DOHH2 (cell line): Measurements from ENCODE around the gene ACMSD.
A peak's percentile ranks its signal among the peaks of the same experiment; 100 is the strongest.

Experiments
- H3F3A ChIP-seq: fragments of 200-600 bp; sonication (generic), shearing (Covaris generic); 2 replicates; pipeline ENCODE4 v1.6.0; 2016; ENCODE audit warnings: antibody characterized with exemption, mild to moderate bottlenecking; ENCODE audit not compliant: control insufficient read depth, insufficient read depth
- H3K27ac ChIP-seq: fragments of 200-600 bp; sonication (generic); 2 replicates; pipeline ENCODE4 v1.5.1; 2014; ENCODE audit warnings: low read depth, mild to moderate bottlenecking, low read length, moderate library complexity
- H3K27me3 ChIP-seq: fragments of 200-600 bp; sonication (generic); 2 replicates; pipeline ENCODE4 v1.6.1; 2014; ENCODE audit warnings: mild to moderate bottlenecking, low read length, mixed read lengths; ENCODE audit not compliant: control insufficient read depth
- H3K36me3 ChIP-seq: fragments of 200-600 bp; sonication (generic); 2 replicates; pipeline ENCODE4 v1.6.1; 2014; ENCODE audit warnings: mild to moderate bottlenecking, low read length, moderate library complexity, mixed read lengths; ENCODE audit not compliant: control insufficient read depth
- H3K4me1 ChIP-seq: fragments of 200-600 bp; sonication (generic); 2 replicates; pipeline ENCODE4 v1.6.1; 2014; ENCODE audit warnings: mild to moderate bottlenecking, low read length, mixed read lengths; ENCODE audit not compliant: control insufficient read depth
- H3K4me2 ChIP-seq: fragments of 200-600 bp; sonication (generic); 2 replicates; pipeline ENCODE4 v1.6.0; 2014; ENCODE audit warnings: mild to moderate bottlenecking, low read length, moderate library complexity
- H3K4me3 ChIP-seq: fragments of 200-600 bp; sonication (generic); 2 replicates; pipeline ENCODE4 v1.5.1; 2014; ENCODE audit warnings: mild to moderate bottlenecking, low read length, mixed read lengths
- H3K79me2 ChIP-seq: fragments of 200-600 bp; sonication (generic); 2 replicates; pipeline ENCODE4 v1.6.1; 2014; ENCODE audit warnings: mild to moderate bottlenecking, low read length, mixed read lengths; ENCODE audit not compliant: control insufficient read depth
- H3K9me2 ChIP-seq: fragments of 200-600 bp; sonication (generic); replicated peaks from 2 replicates; pipeline ENCODE4 v1.6.1; 2014; ENCODE audit warnings: mild to moderate bottlenecking, low read length, mixed read lengths; ENCODE audit not compliant: control insufficient read depth
- H3K9me3 ChIP-seq: fragments of 200-600 bp; sonication (generic); 2 replicates; pipeline ENCODE4 v1.6.1; 2014; ENCODE audit warnings: antibody characterized with exemption, low read length, mixed read lengths; ENCODE audit not compliant: control insufficient read depth, insufficient read depth
- H4K20me1 ChIP-seq: fragments of 200-600 bp; sonication (generic); 2 replicates; pipeline ENCODE4 v1.6.0; 2014; ENCODE audit warnings: low read depth, mild to moderate bottlenecking, antibody characterized with exemption, low read length, moderate library complexity; ENCODE audit not compliant: control insufficient read depth, insufficient read depth
- EZH2phosphoT487 ChIP-seq: fragments of 200-600 bp; sonication (generic); IDR thresholded peaks from 2 replicates; pipeline ENCODE4 v1.6.1; 2017; ENCODE audit warnings: borderline replicate concordance, mild to moderate bottlenecking, antibody characterized with exemption, low read length, moderate library complexity, mixed read lengths
- TF ChIP-seq, protein P1 (sequence below): fragments of 200-600 bp; sonication (generic); IDR thresholded peaks from one replicate; pipeline ENCODE4 v1.5.1; 2014; ENCODE audit warnings: antibody characterized with exemption, mild to moderate bottlenecking, low read depth, low read length; ENCODE audit not compliant: poor library complexity, severe bottlenecking

ACMSD gene

DNA sequence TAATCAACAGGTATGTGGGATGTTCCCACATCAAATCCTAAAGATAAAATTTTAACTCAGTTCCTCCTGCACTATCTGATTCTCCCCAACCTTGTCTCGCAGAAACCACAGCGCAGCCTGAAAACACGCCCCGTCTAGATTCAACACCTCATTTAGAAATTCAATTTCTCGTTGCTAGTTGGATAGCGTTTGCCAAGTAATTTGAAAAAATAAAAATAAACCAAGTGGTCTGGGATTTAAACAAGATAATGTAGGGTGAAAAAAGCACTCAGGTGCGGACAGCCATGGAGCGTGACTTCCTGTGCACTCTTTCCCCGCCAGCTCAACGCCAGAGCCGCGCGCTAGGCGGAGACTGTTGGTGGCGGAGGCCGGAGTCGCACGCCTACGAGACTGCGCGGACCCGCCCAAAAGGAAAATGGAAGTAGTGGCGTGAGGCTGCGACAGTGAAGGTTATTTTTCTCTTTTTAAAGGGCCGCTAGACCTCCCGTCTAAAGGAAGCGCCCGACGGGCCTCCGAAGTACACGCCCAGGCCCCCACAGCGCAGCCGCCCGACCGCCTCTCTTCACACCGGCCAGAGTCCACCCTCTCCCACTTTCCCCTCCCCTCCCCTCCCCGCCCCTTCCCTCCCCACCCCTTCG, 79.6 kb downstream of the ACMSD start:
- H3K36me3 ChIP-seq, result peaks cover 28% of the 10 kb centered on the region
- H3K4me3 ChIP-seq, result peak overlapping the region; percentile 84
- peak overlapping the region; percentile 90 for H3K4me2 ChIP-seq
- 0 out of 2 replicates have a peak, but pooled peaks cover 7% of the 10 kb centered on the region for H3K9me3 ChIP-seq
- TF ChIP-seq, protein P1, sequence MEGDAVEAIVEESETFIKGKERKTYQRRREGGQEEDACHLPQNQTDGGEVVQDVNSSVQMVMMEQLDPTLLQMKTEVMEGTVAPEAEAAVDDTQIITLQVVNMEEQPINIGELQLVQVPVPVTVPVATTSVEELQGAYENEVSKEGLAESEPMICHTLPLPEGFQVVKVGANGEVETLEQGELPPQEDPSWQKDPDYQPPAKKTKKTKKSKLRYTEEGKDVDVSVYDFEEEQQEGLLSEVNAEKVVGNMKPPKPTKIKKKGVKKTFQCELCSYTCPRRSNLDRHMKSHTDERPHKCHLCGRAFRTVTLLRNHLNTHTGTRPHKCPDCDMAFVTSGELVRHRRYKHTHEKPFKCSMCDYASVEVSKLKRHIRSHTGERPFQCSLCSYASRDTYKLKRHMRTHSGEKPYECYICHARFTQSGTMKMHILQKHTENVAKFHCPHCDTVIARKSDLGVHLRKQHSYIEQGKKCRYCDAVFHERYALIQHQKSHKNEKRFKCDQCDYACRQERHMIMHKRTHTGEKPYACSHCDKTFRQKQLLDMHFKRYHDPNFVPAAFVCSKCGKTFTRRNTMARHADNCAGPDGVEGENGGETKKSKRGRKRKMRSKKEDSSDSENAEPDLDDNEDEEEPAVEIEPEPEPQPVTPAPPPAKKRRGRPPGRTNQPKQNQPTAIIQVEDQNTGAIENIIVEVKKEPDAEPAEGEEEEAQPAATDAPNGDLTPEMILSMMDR, result peak; percentile 20
- TF ChIP-seq EZH2phosphoT487, result no peak
- H3K4me1 ChIP-seq, result peaks cover 23% of the 10 kb centered on the region
- peaks cover 6% of the 10 kb centered on the region for H3F3A ChIP-seq
- H3K9me2 ChIP-seq, result no peaks in the 10 kb centered on the region
- H4K20me1 ChIP-seq, result no peaks in the 10 kb centered on the region; the same call in 1 of the 2 replicates
- H3K27ac ChIP-seq, result peak overlapping the region; percentile 89
- H3K79me2 ChIP-seq, result peaks cover 52% of the 10 kb centered on the region
- no peaks in the 10 kb centered on the region for H3K27me3 ChIP-seq

DNA sequence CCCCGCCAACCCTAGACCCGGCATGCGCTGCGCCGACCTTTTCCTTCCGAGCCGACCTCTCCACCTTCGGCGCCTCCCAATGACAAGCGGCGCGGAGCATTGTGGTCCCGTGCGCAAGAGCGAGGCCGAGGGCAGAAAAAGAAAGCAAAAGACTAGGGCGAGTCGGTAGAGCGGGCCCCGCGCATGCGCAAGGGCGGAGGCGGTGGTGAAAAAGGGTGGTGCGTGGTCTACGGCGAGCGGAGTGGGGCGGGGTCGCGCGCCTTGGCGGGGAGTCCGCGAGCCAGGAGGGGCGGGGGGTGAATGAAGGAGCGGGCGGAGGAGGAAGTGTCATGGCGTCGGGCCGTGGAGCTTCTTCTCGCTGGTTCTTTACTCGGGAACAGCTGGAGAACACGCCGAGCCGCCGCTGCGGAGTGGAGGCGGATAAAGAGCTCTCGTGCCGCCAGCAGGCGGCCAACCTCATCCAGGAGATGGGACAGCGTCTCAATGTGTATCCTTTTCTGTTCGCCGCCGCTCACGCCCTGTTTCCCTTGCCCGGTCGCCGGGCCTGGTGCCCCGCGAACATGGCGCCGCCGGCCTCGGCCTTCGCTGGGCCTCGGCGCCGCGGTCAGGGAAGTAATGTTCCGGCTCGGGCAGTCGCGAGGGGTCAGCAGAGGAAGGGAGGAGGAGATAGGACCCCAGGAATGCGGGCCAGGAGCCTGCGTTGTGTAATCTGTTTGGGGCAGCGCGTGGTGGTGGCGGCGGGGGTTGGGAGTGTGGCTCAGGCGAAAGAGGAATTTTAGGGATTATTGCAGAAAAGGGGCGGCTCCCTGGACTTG, 80.3 kb downstream of the ACMSD start, which contains the start of gene CCNT2:
TSS of gene CCNT2 (plus strand) at position 297 of the 815 bp plus-strand sequence. CDS start at position 330, 33 bp downstream.
- Histone ChIP-seq H3K79me2 (peaks cover 59% of the 10 kb centered on the region), H3K9me3 (0 out of 2 replicates have a peak, but pooled peaks cover 7% of the 10 kb centered on the region), H3K4me1 (peaks cover 23% of the 10 kb centered on the region), H3K27ac (peak within 1 kb of the TSS; percentile 89), H3K36me3 (peaks cover 34% of the 10 kb centered on the region), H3F3A (peaks cover 6% of the 10 kb centered on the region), H3K9me2 (no peaks in the 10 kb centered on the region), H3K27me3 (no peaks in the 10 kb centered on the region), H4K20me1 (no peaks in the 10 kb centered on the region; the same call in 1 of the 2 replicates), H3K4me3 (peak within 1 kb of the TSS; percentile 84), H3K4me2 (peak within 1 kb of the TSS; percentile 90)
- TF ChIP-seq, protein P1, result no peak
- no peak for TF ChIP-seq EZH2phosphoT487

DNA sequence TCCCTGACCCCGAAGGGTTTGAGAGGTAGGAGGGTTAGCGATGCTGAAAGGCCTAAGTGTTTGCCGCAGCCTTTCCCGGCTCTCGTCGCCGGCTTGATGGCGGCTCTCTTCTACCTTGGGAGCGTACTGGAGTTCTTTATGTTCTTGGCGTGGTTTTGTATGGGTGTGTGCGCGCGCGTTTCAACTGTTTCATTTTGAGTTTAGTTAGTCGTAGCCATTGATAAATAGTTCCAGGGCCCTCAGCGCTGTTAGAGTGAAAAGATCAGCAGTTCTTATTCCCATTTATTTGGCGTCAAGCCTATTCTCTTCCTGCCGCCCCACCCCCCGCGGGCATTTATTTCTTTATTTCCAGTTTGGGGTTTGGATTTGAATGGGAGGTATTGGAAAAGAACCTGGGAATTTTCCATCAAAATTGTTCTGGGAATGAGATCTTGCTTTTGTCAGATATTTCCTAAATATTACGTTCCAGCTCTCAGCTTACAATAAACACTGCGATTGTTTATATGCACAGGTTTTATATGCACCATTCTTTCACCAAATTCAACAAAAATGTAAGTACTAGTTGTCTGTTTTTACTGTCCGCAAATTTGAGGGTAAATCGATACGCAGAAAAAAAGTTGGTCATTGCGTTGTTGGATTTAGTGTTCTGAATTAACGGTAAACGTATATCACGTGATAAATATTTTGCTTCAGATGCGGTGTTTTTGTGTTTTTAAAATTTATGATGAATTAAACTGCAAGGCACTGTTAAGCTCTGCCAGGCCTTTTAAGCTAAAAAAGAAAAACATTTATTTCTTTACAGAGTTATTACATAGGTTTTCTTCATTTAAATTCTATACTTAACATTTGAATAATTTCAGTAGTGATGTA, 81.2 kb downstream of the ACMSD start:
- H3K79me2 ChIP-seq, result peaks cover 67% of the 10 kb centered on the region
- H3K9me2 ChIP-seq, result no peaks in the 10 kb centered on the region
- H4K20me1 ChIP-seq, result no peaks in the 10 kb centered on the region; the same call in 1 of the 2 replicates
- peak overlapping the region; percentile 72 for H3K4me2 ChIP-seq
- 0 out of 2 replicates have a peak, but pooled peaks cover under 1% of the 10 kb centered on the region for H3K9me3 ChIP-seq
- H3F3A ChIP-seq, result peaks cover 6% of the 10 kb centered on the region
- peak overlapping the region; percentile 89 for H3K27ac ChIP-seq
- TF ChIP-seq EZH2phosphoT487, result no peak
- TF ChIP-seq, protein P1, result no peak
- peaks cover 23% of the 10 kb centered on the region for H3K4me1 ChIP-seq
- peaks cover 42% of the 10 kb centered on the region for H3K36me3 ChIP-seq
- no peaks in the 10 kb centered on the region for H3K27me3 ChIP-seq
- peak overlapping the region; percentile 84 for H3K4me3 ChIP-seq
